Islet of Langerhans (tissue), 1 donor: ENCODE measurements around the gene BLVRB.
"Not testable (repeated sequence)": the region's sequence is repeated elsewhere in the genome, so short reads cannot be mapped to it uniquely, and the experiment has no call there.

ENCODE experiments used
- FAIRE-seq: peaks from one replicate; lab custom pipeline; 2011; peaks lifted over from hg19 to GRCh38; lab: Jason Lieb, UNC

BLVRB gene

GRCh38 chr19:40486017-40486416, 20.5 kb upstream of the BLVRB start:
- FAIRE-seq: no peak

- not testable (repeated sequence) for FAIRE-seq
Observed at GRCh38 chr19:40475878-40476644, 10.5 kb upstream of the BLVRB start.

DNA sequence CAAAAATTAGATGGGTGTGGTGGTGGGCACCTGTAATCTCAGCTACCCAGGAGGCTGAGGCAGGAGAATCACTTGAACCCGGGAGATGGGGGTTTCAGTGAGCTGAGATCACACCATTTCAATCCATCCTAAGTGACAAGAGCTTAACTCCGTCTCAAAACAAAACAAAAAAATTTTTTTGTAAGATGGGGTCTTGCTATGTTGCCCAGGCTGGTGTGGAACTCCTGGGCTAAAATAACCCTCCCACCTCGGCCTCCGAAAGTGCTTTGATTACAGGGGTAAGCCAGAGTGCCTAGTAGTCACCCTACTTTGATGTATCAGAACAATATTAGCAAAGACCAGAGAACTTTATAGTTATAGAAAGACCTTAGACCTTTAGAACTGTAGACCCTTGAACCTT, 9.2 kb upstream of the BLVRB start:
- FAIRE-seq: no peak

DNA sequence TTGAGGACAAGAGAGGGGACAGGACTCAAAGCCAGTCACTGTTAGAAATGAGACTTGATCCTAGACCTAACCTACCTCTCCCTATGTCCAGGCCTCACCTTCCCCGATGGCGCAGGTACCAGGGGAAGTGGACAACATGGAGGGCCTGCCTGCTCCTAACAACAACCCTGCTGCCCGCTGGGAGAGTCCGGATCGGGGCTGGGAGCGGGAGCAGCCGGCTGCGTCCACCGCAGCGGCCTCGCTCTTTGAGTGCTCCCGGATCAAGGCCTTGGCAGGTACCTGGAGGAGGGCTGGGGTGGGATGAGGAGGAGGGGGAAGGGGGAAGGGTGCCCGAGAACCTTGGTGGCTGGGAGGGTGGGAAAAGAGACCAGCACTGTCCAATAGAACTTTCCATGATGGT, 7.0 kb upstream of the BLVRB start:
- FAIRE-seq: no peak

DNA sequence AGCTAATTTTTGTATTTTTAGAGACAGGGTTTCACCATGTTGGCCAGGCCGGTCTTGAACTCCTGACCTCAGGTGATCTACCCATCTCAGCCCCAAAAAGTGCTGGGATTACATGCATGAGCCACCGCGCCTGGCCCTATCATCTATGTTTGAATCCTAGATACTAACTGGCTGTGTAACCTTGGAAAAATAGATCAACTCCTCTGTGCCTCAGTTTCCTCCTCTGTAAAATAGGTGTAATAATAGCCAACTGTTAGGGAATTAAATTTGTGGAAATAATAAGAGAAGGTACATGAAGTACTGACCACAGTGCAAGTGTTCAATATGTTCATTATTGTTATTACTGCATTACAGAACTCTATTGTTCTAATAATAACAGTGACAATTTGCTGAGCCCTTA, 5.6 kb upstream of the BLVRB start:
- FAIRE-seq: no peak

- FAIRE-seq: no peak
Observed at GRCh38 chr19:40469011-40469410, 3.5 kb upstream of the BLVRB start.

DNA sequence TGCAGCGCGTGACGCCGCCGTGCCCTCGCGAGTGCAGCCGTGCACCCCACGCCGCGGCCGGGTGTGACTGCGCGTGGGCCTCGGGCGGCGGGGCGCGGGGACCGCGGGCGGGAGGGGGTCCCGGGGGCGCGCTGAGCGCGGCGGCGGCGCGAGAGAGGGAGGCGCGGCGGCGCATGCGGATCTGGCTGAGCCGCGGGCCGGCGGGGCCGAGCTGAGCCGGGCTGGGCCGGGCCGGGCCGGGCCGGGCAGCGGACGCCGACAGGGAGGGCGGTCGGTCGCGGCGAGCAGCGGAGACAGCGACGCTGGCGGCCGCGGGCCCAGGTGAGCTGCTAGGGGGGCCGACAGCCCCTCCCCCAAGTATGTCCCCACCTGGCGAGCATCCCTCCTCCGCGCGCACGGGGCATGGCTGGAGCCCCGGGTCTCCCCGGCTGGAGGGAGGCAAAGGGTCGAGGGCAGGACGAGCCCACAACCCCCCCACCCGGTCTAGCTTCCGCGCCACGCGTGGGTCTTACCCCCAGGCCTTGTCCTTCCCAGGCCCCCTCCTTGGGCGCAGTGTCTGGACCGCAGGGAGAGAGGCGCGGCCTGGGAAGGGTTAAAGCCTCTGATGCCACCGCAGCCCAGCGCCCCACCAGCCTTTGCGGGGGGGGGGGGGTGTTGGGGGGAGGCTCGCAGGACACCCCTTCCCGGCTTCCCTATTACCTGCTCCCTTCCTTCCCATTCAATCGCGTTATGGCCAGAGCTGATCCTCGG, 1.6 kb upstream of the BLVRB start, which contains the start of gene SPTBN4:
TSS of gene SPTBN4 (plus strand) at position 17 of the 750 bp plus-strand sequence. CDS start 5,621 bp downstream, outside the sequence.
- no peak for FAIRE-seq

DNA sequence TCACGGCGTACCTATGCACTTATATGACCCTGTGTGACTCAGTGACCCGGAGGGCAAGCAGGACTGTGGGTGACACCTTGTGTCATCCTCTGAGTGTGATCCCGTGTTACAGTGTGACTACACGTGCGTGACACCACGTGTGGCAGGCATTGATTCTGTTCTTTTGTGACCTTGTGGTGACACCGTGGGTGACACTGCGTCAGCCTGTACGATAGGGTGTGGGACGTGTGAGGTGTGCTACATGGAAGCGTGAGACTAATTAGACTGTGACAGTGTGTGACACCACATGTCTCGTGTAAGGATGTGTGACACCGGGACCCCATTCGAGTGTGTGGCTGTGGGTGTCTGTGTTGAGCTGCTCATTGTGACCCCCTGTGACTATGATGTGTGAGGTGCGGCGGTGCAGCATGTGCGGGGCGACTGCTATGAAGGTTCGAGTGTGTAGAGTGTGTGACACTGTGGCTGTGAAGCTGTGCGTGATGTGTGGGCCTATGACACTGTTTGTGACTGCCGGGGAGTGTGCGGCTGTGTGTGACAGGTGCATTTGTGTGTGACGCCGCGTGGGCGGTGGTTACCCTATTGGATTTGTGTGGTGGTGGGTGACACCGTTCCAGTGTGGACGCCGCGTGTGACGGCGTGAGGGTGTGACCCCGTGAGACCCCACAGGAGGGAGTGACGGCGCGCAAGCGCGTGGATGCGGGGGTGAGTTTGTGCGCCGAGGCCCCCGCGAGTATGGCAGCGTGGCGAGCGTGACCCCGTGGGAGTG, 857 bp upstream of the BLVRB start:
- no peak for FAIRE-seq

- FAIRE-seq: no peak
Observed at GRCh38 chr19:40465025-40465556, 454 bp downstream of the BLVRB start.

- peak; percentile 33 for FAIRE-seq
Observed at GRCh38 chr19:40464059-40465024, 1.2 kb downstream of the BLVRB start.

GRCh38 chr19:40463587-40464037, 1.9 kb downstream of the BLVRB start:
- FAIRE-seq: not testable (repeated sequence)

- no peak for FAIRE-seq
Observed at GRCh38 chr19:40461669-40462221, 3.8 kb downstream of the BLVRB start.

GRCh38 chr19:40460185-40460584, 5.4 kb downstream of the BLVRB start:
- no peak for FAIRE-seq

DNA sequence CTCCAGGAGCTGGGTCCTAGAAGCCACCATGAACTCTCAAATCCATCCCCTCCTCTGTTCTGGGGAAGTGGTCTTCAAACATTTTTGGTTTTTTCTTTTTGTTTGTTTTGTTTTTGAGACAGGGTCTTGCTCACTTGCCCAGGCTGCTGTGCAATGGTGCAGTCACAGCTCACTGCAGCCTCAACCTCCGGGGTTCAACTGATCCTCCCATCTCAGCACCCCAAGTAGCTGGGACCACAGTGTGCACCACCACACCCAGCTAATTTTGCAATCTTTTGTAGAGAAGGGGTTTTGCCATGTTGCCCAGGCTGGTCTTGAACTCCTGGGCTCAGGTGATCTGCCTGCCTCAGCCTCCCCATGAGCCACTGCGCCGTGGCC, 7.0 kb downstream of the BLVRB start:
- FAIRE-seq: no peak

DNA sequence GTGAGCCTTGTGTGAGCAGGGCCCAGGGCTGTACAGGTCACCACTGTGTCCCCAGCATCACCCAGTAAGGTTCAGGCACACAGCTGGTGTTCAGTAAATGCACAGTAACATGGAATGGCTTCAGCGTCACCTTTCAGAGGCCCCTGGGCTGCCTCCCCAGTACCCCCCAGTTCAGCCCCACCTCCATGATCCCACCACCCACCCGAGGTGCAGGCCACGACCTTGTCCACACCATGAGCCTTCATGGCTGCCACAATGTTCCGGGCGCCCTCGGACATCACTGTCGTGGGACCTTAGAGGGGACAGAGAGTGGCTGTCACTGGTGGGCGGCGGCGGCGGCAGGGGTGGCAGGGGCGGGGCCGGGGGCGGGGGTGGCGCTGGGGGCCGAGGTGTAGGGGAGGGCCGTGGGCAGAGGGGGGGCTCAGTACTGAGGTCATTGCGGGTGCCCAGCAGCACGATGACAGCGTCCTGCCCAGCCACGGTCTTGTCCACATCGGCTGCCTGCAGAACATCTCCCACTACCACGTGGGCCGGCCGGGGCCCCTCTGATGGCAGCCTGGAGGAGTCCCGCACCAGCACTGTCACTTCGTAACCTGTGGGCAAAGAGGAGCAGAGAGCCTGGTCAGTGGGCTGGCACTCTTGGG, 7.5 kb downstream of the BLVRB start:
- FAIRE-seq: no peak

- FAIRE-seq: no peak
Observed at GRCh38 chr19:40457048-40457447, 8.5 kb downstream of the BLVRB start.

DNA sequence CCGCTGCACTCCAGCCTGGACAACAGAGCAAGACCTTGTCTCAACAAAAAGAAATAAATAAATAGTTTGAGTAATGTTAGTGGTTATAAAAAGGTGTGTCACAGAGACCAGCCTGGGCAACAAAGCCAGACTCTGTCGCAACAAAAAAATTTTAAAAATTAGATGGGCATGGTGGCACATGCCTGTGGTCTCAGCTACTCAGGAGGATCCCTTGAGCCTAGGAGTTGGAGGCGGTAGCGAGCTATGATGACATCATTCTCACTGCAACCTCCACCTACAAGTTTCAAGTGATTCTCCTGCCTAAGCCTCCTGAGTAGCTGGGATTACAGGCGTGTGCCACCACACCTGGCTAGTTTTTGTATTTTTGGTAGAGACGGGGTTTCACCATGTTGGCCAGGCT, 11.6 kb downstream of the BLVRB start:
- not testable (repeated sequence) for FAIRE-seq

- FAIRE-seq: no peak
Observed at GRCh38 chr19:40453151-40453735, 12.3 kb downstream of the BLVRB start.

- no peak for FAIRE-seq
Observed at GRCh38 chr19:40452016-40452415, 13.5 kb downstream of the BLVRB start.

DNA sequence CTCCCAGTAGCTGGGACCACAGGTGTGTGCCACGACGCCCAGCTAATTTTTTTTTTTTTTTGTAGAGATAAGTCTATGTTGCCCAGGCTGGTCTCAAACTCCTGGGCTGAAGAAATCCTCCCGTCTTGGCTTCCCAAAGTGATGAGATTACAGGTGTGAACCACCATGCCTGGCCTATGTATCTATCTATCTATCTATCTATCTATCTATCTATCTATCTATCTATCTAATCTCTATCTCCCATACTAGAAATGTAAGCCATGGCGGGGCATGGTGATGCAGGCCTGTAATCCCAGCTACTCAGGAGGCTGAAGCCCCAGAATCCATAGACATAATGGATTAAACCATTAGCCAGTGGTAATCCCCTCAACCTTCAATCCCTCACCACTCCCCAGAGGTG, 14.9 kb downstream of the BLVRB start:
- no peak for FAIRE-seq
